PC-3 (cell line): Measurements from ENCODE around the gene BLACAT1. TPM values are rescaled to one million over a fixed set of nuclear protein-coding genes. Genes with fewer than 3 reads are reported as not detected.

Source experiments
- ATAC-seq: fragments of 200-7000 bp; cut with Tn5 transposase; 2 replicates; pipeline ENCODE4 v1.9.1; 2020; ENCODE audit warnings: mild to moderate bottlenecking, moderate library complexity
- BruUV-seq: library from RNA; stranded (reverse); fragments of 400-500 nt; replicated peaks from 2 replicates; lab custom pipeline; 2021; lab: Mats Ljungman, UMichigan
- CTCF ChIA-PET: fragments of 300-600 bp; sonication (Branson Sonifier 250); formaldehyde crosslinking; loops from one replicate; lab custom pipeline; 2022; ENCODE audit warnings: antibody characterized with exemption; lab: Charles Lee
- POLR2A ChIA-PET: fragments of 300-600 bp; sonication (Branson Sonifier 250); formaldehyde crosslinking; loops from one replicate; lab custom pipeline; 2022; ENCODE audit warnings: antibody characterized with exemption; ENCODE audit not compliant: unreplicated experiment; lab: Charles Lee
- DNase-seq: peaks from one replicate; pipeline ENCODE4 v3.0.0-alpha.2; 2015
- H2AFZ ChIP-seq: fragments of 300-600 bp; sonication (generic); 2 replicates; pipeline ENCODE4 v1.6.0; 2016; ENCODE audit warnings: antibody characterized with exemption, low read length
- H3F3A ChIP-seq: fragments of 300-600 bp; sonication (generic); one replicate; pipeline ENCODE4 v1.6.0; 2017; ENCODE audit warnings: antibody characterized with exemption, low read length, control low read depth, mild to moderate bottlenecking; ENCODE audit not compliant: unreplicated experiment
- H3K27ac ChIP-seq: fragments of 300-600 bp; sonication (generic); 2 replicates; pipeline ENCODE4 v1.5.1; 2016; ENCODE audit warnings: mild to moderate bottlenecking, low read length
- H3K27me3 ChIP-seq: fragments of 300-600 bp; sonication (generic); 2 replicates; pipeline ENCODE4 v1.6.1; 2016; ENCODE audit warnings: low read length, mixed read lengths
- H3K36me3 ChIP-seq: fragments of 300-600 bp; sonication (generic); 2 replicates; pipeline ENCODE4 v1.6.1; 2016; ENCODE audit warnings: low read depth, mixed run types, low read length, mixed read lengths
- H3K4me1 ChIP-seq: fragments of 300-600 bp; sonication (generic); 2 replicates; pipeline ENCODE4 v1.5.1; 2016; ENCODE audit warnings: low read length; ENCODE audit not compliant: insufficient read depth
- H3K4me2 ChIP-seq: fragments of 300-600 bp; sonication (generic); 2 replicates; pipeline ENCODE4 v1.6.0; 2016; ENCODE audit warnings: low read length
- H3K4me3 ChIP-seq: fragments of 300-600 bp; sonication (generic); 2 replicates; pipeline ENCODE4 v1.5.1; 2016; ENCODE audit warnings: mild to moderate bottlenecking, low read length, mixed read lengths
- H3K79me2 ChIP-seq: fragments of 300-600 bp; sonication (generic); 2 replicates; pipeline ENCODE4 v1.6.1; 2017; ENCODE audit warnings: low read length, mixed read lengths
- H3K9ac ChIP-seq: fragments of 300-600 bp; sonication (generic); 2 replicates; pipeline ENCODE4 v1.6.0; 2016; ENCODE audit warnings: mild to moderate bottlenecking, low read length
- H3K9me2 ChIP-seq: fragments of 300-600 bp; sonication (generic); replicated peaks from 2 replicates; pipeline ENCODE4 v1.6.1; 2016; ENCODE audit warnings: mixed run types, low read length, mixed read lengths
- H3K9me3 ChIP-seq: fragments of 300-600 bp; sonication (generic); 2 replicates; pipeline ENCODE4 v1.6.1; 2016; ENCODE audit warnings: low read length, mixed read lengths
- H4K20me1 ChIP-seq: fragments of 300-600 bp; sonication (generic); 2 replicates; pipeline ENCODE4 v1.6.1; 2016; ENCODE audit warnings: low read length, mixed read lengths
- CTCF ChIP-seq: fragments of 300-600 bp; sonication (generic); conservative IDR thresholded peaks from 2 replicates; pipeline ENCODE4 v1.5.1; 2017; ENCODE audit warnings: antibody characterized with exemption, low read depth, mild to moderate bottlenecking, low read length
- EZH2 ChIP-seq: fragments of 300-600 bp; sonication (generic); IDR thresholded peaks from one replicate; pipeline ENCODE4 v1.6.1; 2017; ENCODE audit warnings: antibody characterized with exemption, mild to moderate bottlenecking, low read length; ENCODE audit not compliant: unreplicated experiment
- EZH2phosphoT487 ChIP-seq: fragments of 300-600 bp; sonication (generic); IDR thresholded peaks from 2 replicates; pipeline ENCODE4 v1.6.1; 2018; ENCODE audit warnings: mild to moderate bottlenecking, antibody characterized with exemption, low read length, borderline replicate concordance
- intact Hi-C: fragments of 100-400 bp; cut with micrococcal nuclease; formaldehyde crosslinking; loops from 2 replicates; pipeline ENCODE4 v1.9.0; 2023
- total RNA-seq: library from RNA; depleted of rRNA; stranded (reverse); fragments of >200 nt; gene quantifications from 2 replicates; pipeline ENCODE4 v1.2.3, GENCODE V29; 2014

BLACAT1 gene
- total RNA-seq, 1 experiment from 2014 or later, result 1.5 TPM

- Histone ChIP-seq H3K9me3 (no peaks in the 10 kb centered on the region), H3K27ac (no peak overlapping the region), H3K4me1 (peaks cover 53% of the 10 kb centered on the region), H3K79me2 (peaks cover 27% of the 10 kb centered on the region), H3K9me2 (no peaks in the 10 kb centered on the region), H3F3A (no peaks in the 10 kb centered on the region), H3K4me3 (no peak overlapping the region), H3K27me3 (no peaks in the 10 kb centered on the region), H3K9ac (no peak overlapping the region), H3K36me3 (no peaks in the 10 kb centered on the region), H4K20me1 (no peaks in the 10 kb centered on the region), H3K4me2 (no peak overlapping the region), H2AFZ (no peak overlapping the region)
- no peak for DNase-seq
- POLR2A ChIA-PET, result no interaction called here
- no peak for TF ChIP-seq EZH2
- TF ChIP-seq CTCF, result no peak
- TF ChIP-seq EZH2phosphoT487, result no peak
- intact Hi-C loops, result no loop called here
- no TSS peak for BruUV-seq
- no peak for ATAC-seq
- CTCF ChIA-PET, result no interaction called here
These were observed 10.3 kb downstream of the BLACAT1 start for GRCh38 chr1:205445646-205445935.

GRCh38 chr1:205444931-205445645, 10.8 kb downstream of the BLACAT1 start:
- ChIA-PET CTCF (no interaction called here), POLR2A (no interaction called here)
- Histone ChIP-seq H3K27me3 (no peaks in the 10 kb centered on the region), H3K36me3 (no peaks in the 10 kb centered on the region), H3K9me2 (no peaks in the 10 kb centered on the region), H3K9me3 (no peaks in the 10 kb centered on the region), H3K4me1 (peaks cover 53% of the 10 kb centered on the region), H3K4me2 (no peak overlapping the region), H3F3A (no peaks in the 10 kb centered on the region), H2AFZ (no peak overlapping the region), H3K27ac (no peak overlapping the region), H3K9ac (no peak overlapping the region), H3K4me3 (no peak overlapping the region), H4K20me1 (no peaks in the 10 kb centered on the region), H3K79me2 (peaks cover 27% of the 10 kb centered on the region)
- TF ChIP-seq EZH2phosphoT487 (no peak), EZH2 (no peak), CTCF (no peak)
- intact Hi-C loops, result no loop called here
- no peak for ATAC-seq
- no peak for DNase-seq
- BruUV-seq, result no TSS peak

- H3K4me2 ChIP-seq, result no peak overlapping the region
- H3K4me1 ChIP-seq, result peaks cover 50% of the 10 kb centered on the region
- H3K9ac ChIP-seq, result no peak overlapping the region
- TF ChIP-seq CTCF, result no peak
- TF ChIP-seq EZH2phosphoT487, result no peak
- no peak for TF ChIP-seq EZH2
- no peaks in the 10 kb centered on the region for H3K9me2 ChIP-seq
- H4K20me1 ChIP-seq, result no peaks in the 10 kb centered on the region
- DNase-seq (no peak), ATAC-seq (no peak)
- H3K27ac ChIP-seq, result no peak overlapping the region
- H3F3A ChIP-seq, result no peaks in the 10 kb centered on the region
- intact Hi-C loops, result no loop called here
- no peaks in the 10 kb centered on the region for H3K36me3 ChIP-seq
- H3K27me3 ChIP-seq, result no peaks in the 10 kb centered on the region
- H3K9me3 ChIP-seq, result no peaks in the 10 kb centered on the region
- CTCF ChIA-PET, result no interaction called here
- H3K4me3 ChIP-seq, result no peak overlapping the region
- no TSS peak for BruUV-seq
- H3K79me2 ChIP-seq, result peaks cover 25% of the 10 kb centered on the region
- H2AFZ ChIP-seq, result no peak overlapping the region
- POLR2A ChIA-PET, result no interaction called here
These were observed 11.4 kb downstream of the BLACAT1 start for GRCh38 chr1:205444300-205444930.
